ENCODE measurements around the gene BASP1. TPM values are rescaled to one million over a fixed set of nuclear protein-coding genes. Genes with fewer than 3 reads are reported as not detected.
"Not testable (repeated sequence)": the region's sequence is repeated elsewhere in the genome, so short reads cannot be mapped to it uniquely, and the experiment has no call there.

The BASP1 gene
- total RNA-seq, 6 donors from 2014 or later, result 19.8 to 78.7 (median 32.9) TPM

DNA sequence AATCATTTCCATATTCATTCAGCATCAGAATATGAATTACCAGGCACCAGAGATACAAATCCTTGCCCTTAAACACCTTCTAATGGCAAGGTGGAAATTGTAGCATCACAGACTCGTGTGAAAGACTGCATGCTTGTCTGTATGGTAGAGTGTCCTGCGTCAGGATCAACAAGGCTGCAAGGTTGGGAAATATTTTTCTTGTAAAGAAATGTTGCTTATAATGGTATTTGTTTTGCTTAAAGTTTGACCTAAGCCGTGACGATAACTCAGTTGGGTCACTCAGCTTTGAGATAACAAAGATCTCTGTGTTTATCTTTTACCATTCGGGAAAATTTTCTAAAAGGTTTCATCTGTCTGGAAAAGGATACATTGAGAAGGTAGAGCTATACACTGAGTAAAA lies 87.6 kb downstream of the BASP1 start:
- H3K4me3 ChIP-seq, result no peak overlapping the region
- no peak for DNase-seq
- no peaks in the 10 kb centered on the region for H3K9me3 ChIP-seq
- H3K4me1 ChIP-seq, result peaks cover 0 to 5% (median 3%) of the 10 kb centered on the region in 4 donors
- no peak overlapping the region for H3K27ac ChIP-seq
- no peaks in the 10 kb centered on the region for H3K27me3 ChIP-seq
- ATAC-seq (ENCODE audit: low FRiP score in 2 of 2), result no peak
- TF ChIP-seq EP300 (IDR thresholded peaks at IDR 0.05) (no peak), POLR2AphosphoS5 (IDR thresholded peaks at IDR 0.05) (no peak)
- WGBS, 2 donors, result 42 to 49% methylated on average over 5 of the region's 5 CpGs
- H3K36me3 ChIP-seq, result no peaks in the 10 kb centered on the region

DNA sequence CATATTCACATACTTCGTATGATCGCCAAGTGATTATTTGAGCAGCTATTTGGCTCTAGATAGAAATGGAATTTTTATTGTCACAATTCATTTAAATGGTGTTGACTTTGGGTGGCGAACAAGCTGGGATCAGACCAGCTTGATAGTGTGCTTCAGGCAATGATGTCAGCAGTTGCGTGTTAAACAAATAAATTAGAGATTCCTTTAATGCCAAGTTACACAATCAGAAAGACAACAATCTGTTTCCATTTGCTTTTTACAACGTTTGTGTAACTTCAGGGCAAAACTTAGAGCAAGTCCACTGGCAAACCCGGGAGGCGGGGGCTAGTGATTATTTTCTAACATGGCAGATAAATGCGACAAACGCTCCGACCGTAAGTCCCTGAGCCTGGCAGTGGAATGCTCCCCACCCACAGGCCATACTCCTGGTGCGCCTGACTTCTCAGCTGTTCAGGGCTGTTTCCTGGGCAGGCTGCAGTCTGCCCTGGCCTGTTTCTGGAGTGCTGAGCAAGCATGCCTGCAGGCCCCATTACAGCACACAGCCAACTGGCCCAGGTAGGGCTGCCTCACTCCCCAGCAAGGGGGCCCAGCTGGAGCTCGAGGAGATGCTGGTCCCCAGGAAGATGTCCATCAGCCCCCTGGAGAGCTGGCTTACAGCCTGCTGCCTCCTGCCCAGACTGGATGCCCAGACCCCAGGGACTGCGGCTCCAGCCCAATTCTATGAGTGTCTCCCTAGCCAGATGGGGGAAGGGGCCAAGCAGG lies 88.7 kb downstream of the BASP1 start:
- peak; percentile 42 to 72 for DNase-seq

GRCh38 chr5:17306726-17307091 lies 89.3 kb downstream of the BASP1 start:
- no peak for TF ChIP-seq POLR2AphosphoS5 (IDR thresholded peaks at IDR 0.05)
- TF ChIP-seq POLR2A (IDR thresholded peaks at IDR 0.05), result no peak
- Histone ChIP-seq H3K27ac (peak overlapping the region in 3 of 4 donors; percentile 21 to 73 (median 48)), H3K4me3 (no peak overlapping the region), H3K36me3 (no peaks in the 10 kb centered on the region), H3K4me1 (peaks cover 0 to 5% (median 3%) of the 10 kb centered on the region in 4 donors), H3K27me3 (no peaks in the 10 kb centered on the region), H3K9me3 (no peaks in the 10 kb centered on the region)
- 91 to 93% methylated on average over 14 of the region's 14 CpGs for WGBS, 2 donors
- DNase-seq, result peak in 1 of 2 donors; percentile 49
- no peak for ATAC-seq (ENCODE audit: low FRiP score in 2 of 2)

More for the DNA sequence above, 88.7 kb downstream of the BASP1 start:
- TF ChIP-seq, protein P1, sequence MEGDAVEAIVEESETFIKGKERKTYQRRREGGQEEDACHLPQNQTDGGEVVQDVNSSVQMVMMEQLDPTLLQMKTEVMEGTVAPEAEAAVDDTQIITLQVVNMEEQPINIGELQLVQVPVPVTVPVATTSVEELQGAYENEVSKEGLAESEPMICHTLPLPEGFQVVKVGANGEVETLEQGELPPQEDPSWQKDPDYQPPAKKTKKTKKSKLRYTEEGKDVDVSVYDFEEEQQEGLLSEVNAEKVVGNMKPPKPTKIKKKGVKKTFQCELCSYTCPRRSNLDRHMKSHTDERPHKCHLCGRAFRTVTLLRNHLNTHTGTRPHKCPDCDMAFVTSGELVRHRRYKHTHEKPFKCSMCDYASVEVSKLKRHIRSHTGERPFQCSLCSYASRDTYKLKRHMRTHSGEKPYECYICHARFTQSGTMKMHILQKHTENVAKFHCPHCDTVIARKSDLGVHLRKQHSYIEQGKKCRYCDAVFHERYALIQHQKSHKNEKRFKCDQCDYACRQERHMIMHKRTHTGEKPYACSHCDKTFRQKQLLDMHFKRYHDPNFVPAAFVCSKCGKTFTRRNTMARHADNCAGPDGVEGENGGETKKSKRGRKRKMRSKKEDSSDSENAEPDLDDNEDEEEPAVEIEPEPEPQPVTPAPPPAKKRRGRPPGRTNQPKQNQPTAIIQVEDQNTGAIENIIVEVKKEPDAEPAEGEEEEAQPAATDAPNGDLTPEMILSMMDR (IDR thresholded peaks at IDR 0.05), result no peak
- TF ChIP-seq POLR2A (IDR thresholded peaks at IDR 0.05) (no peak), POLR2AphosphoS5 (IDR thresholded peaks at IDR 0.05) (no peak), EP300 (IDR thresholded peaks at IDR 0.05) (no peak)
- H3K27me3 ChIP-seq, result no peaks in the 10 kb centered on the region
- WGBS, 2 donors, result 45 to 49% methylated on average over 11 to 13 of the region's 14 CpGs
- no peaks in the 10 kb centered on the region for H3K9me3 ChIP-seq
- ATAC-seq (ENCODE audit: low FRiP score in 2 of 2), result peak; percentile 61 to 89
- H3K4me1 ChIP-seq, result peaks cover 0 to 5% (median 3%) of the 10 kb centered on the region in 4 donors
- H3K27ac ChIP-seq, result peak overlapping the region; percentile 21 to 73 (median 46)
- H3K36me3 ChIP-seq, result no peaks in the 10 kb centered on the region
- no peak overlapping the region for H3K4me3 ChIP-seq

DNA sequence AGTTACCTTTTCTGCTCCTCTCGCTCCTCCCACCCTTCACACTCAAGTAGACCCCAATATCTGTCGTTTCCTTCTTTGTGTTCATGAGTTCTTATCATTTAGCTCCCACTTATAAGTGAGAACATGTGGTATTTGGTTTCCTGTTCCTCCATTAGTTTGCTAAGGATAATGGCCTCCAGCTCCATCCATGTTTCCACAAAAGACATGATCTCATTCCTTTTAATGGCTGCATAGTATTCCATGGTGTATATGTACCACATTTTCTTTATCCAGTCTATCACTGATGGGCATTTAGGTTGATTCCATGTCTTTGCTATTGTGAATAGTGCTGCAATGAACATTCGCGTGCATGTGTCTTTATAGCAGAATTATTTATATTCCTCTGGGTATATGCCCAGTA lies 90.0 kb downstream of the BASP1 start:
- not testable (repeated sequence) for H3K4me1 ChIP-seq; H3K36me3 ChIP-seq; ATAC-seq (ENCODE audit: low FRiP score in 2 of 2); H3K27me3 ChIP-seq; DNase-seq; H3K27ac ChIP-seq; H3K4me3 ChIP-seq; H3K9me3 ChIP-seq
- 82 to 92% methylated on average over 4 of the region's 4 CpGs for WGBS, 2 donors

DNA sequence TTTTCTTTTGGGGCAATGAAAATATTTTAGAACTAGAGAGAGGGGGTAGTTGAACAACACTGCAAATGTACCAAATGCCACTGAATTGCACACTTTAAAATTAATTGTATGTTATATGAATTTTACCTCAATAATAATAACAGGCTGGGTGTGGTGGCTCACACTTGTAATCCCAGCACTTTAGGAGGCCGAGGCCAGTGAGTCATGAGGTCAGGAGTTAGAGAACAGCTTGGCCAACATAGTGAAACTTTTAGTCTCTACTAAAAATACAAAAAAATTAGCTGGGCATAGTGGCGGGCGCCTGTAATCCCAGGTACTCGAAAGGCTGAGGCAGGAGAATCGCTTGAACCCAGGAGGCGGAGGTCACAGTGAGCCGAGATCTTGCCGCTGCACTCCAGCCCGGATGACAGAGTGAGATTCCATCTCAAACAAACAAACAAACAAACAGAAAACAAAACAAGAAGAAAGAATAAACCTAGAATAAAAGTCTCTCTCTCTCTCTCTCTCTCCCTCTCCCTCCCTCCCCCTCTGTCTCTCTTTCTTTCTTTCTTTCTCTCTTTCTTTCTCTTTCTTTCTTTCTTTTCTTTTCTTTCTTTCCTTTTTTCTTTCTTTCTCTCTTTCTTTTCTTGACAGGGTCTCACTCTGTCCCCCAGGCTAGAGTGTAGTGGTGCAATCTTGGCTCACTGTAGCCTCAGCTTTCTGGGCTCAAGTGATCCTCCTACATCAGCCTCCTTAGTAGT lies 91.1 kb downstream of the BASP1 start:
- WGBS, 2 donors, result 74 to 87% methylated on average over 9 of the region's 9 CpGs

GRCh38 chr5:17309462-17309861 lies 92.0 kb downstream of the BASP1 start:
- no peak overlapping the region for H3K27ac ChIP-seq
- WGBS, 2 donors, result 72 to 79% methylated on average over 3 of the region's 3 CpGs

More for the DNA sequence above, 91.1 kb downstream of the BASP1 start:
- Histone ChIP-seq H3K9me3 (no peaks in the 10 kb centered on the region), H3K4me3 (no peak overlapping the region), H3K27me3 (no peaks in the 10 kb centered on the region), H3K4me1 (peaks cover 0 to 5% (median 3%) of the 10 kb centered on the region in 4 donors), H3K27ac (no peak overlapping the region), H3K36me3 (no peaks in the 10 kb centered on the region)
- DNase-seq (no peak), ATAC-seq (ENCODE audit: low FRiP score in 2 of 2) (no peak)
- no peak for TF ChIP-seq EP300 (IDR thresholded peaks at IDR 0.05)
- TF ChIP-seq, protein P1 (IDR thresholded peaks at IDR 0.05), result no peak
- TF ChIP-seq POLR2A (IDR thresholded peaks at IDR 0.05), result no peak
- TF ChIP-seq POLR2AphosphoS5 (IDR thresholded peaks at IDR 0.05), result no peak

GRCh38 chr5:17310502-17310901 lies 93.1 kb downstream of the BASP1 start:
- H3K9me3 ChIP-seq; H3K36me3 ChIP-seq; H3K4me1 ChIP-seq; DNase-seq; H3K27me3 ChIP-seq; ATAC-seq (ENCODE audit: low FRiP score in 2 of 2); H3K4me3 ChIP-seq; H3K27ac ChIP-seq: not testable (repeated sequence)
- 88 to 94% methylated on average over 4 of the region's 4 CpGs for WGBS, 2 donors

More at GRCh38 chr5:17309462-17309861, 92.0 kb downstream of the BASP1 start:
- no peak for TF ChIP-seq POLR2A (IDR thresholded peaks at IDR 0.05)
- TF ChIP-seq POLR2AphosphoS5 (IDR thresholded peaks at IDR 0.05), result no peak
- TF ChIP-seq EP300 (IDR thresholded peaks at IDR 0.05), result no peak
- TF ChIP-seq, protein P1 (IDR thresholded peaks at IDR 0.05), result no peak
- Histone ChIP-seq H3K27me3 (no peaks in the 10 kb centered on the region), H3K9me3 (no peaks in the 10 kb centered on the region), H3K4me1 (peaks cover 0 to 5% (median 3%) of the 10 kb centered on the region in 4 donors), H3K4me3 (no peak overlapping the region), H3K36me3 (no peaks in the 10 kb centered on the region)
- no peak for DNase-seq
- no peak for ATAC-seq (ENCODE audit: low FRiP score in 2 of 2)

DNA sequence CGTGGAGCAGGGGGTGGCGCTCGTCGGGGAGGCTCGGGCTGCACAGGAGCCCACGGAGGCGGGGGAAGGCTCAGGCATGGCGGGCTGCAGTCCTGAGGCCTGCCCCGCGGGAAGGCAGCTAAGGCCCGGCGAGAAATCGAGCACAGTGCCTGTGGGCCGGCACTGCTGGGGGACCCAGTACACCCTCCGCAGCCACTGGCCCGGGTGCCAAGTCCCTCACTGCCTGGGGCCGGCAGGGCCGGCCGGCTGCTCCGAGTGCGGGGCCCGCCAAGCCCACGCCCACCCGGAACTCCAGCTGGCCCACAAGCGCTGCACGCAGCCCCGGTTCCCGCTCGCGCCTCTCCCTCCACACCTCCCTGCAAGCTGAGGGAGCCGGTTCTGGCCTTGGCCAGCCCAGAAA lies 94.4 kb downstream of the BASP1 start:
- H3K9me3 ChIP-seq; H3K27ac ChIP-seq; H3K27me3 ChIP-seq; H3K36me3 ChIP-seq; ATAC-seq (ENCODE audit: low FRiP score in 2 of 2); H3K4me3 ChIP-seq: not testable (repeated sequence)
- H3K4me1 ChIP-seq, result peaks cover 4 to 14% (median 6%) of the 10 kb centered on the region in 4 donors
- peak in 1 of 2 donors; percentile 70 for DNase-seq
- WGBS, 2 donors, result 83 to 90% methylated on average over 4 to 9 of the region's 31 CpGs
